Measurements from ENCODE around the gene ZCCHC14.
"Not testable (repeated sequence)": the region's sequence is repeated elsewhere in the genome, so short reads cannot be mapped to it uniquely, and the experiment has no call there.

The ZCCHC14 gene

GRCh38 chr16:87380881-87381280 is 111.9 kb downstream of the ZCCHC14 start:
- no peak for DNase-seq (ENCODE audit: low read depth)

DNA sequence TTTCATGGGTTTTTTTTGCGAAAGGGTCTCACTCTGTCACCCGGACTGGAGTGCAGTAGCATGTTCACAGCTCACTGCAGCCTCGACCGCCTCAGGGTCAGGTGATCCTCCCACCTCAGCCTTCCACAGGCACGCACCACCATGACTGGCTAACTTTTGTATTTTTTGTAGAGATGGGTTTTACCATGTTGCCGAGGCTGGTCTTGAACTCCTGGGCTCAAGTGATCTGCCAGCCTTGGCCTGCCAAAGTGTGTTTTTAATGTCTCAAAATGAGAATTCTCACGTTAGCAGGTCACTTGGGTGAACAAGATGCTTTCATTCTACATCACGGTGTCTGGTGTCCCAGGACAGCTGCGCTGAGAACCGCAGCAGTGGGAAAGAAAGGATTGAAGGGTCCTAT is 112.4 kb downstream of the ZCCHC14 start:
- DNase-seq (ENCODE audit: low read depth), result no peak

DNA sequence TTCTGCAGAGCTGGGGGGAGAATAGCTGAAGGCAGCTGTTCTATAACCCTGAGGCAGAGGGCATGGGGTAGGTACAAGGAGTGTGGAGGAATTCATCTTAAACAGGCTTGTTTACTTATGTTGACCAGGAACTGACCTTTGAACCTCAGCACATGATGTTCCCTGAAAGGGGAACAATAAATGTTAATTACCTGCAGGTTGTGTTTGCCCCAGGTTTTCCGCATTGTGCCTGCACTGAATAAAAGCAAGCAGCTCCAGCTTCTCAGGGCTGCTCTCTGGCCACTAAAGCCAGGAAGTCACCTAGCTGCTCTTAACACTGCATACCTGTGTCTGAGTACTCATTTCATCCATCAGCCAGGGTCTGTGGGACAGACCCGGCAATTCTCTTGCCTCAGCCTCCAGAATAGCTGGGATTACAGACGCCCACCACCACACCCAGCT is 113.5 kb downstream of the ZCCHC14 start:
- not testable (repeated sequence) for DNase-seq (ENCODE audit: low read depth)

GRCh38 chr16:87376660-87377059 is 116.2 kb downstream of the ZCCHC14 start:
- no peak for DNase-seq (ENCODE audit: low read depth)

DNA sequence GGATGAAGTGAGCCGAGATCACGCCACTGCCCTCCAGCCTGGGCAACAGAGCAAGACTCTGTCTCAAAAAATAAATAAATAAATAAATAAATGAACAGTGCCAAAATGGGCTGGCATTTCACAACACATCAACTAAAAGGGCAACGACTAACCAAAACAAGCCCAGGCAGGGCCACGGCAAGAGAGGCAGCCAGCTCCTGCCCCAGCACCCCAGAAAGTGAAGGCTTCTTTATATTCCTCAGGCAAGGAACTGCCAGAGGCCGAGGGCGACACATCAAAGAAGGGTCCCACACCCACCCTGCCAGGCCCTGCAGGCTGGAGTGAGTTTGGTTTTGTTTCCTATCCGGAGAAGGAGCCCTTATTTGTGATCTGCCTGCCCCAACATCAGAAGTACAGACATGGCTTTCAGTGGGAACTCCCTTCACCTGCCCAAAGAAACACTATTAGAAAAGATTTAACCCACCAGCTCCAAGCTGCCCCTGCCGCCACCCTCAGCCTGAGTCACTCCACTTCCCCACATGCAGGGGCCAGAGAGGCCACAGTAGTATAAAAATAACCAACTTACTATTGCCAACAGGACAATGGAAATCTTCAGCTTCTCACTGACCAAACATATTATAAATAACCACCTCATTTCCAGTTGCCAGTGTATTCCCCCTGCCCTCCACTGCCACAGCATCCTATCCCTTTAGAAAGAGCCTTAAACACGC is 117.2 kb downstream of the ZCCHC14 start:
- no peak for DNase-seq (ENCODE audit: low read depth)

DNA sequence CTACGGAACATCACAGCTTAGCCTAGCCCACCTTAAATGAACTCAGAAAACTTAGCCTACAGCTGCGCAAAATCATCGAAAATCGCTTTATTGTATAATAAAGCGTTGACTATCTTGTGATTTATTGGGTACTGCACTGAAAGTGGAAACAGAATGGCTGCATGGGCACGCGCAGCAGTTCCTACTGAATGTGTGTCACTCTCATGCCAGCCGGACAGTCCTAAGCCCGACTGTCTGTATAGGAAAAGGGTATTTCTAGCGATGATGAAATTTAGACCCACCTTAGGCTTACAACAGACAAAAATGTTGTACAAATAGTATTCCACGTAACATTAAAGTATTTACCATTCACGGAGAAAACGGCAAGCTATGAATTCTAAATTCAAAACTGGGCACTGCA is 118.5 kb downstream of the ZCCHC14 start:
- no peak for DNase-seq (ENCODE audit: low read depth)

DNA sequence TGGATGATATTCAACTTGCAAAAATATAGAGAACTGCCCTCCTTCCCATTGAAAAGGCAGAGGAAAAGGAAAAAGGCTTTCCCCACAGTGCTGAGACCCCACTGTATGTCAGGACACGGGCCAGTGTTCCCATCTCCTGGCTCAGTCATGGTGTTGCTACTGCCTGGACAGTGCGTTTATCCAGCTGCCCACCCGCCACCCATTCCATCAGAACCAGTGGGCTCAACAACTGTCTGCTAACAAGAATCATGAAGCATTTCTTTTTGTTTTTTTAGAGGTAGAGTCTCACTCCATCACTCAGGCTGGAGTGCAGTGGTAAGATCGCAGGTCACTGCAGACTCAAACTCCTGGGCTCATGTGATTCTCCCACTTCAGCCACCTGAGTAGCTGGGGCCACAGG is 120.5 kb downstream of the ZCCHC14 start:
- no peak for DNase-seq (ENCODE audit: low read depth)

- no peak for DNase-seq (ENCODE audit: low read depth)
Observed at GRCh38 chr16:87371261-87371866, 121.5 kb downstream of the ZCCHC14 start.

GRCh38 chr16:87369796-87370719 is 122.8 kb downstream of the ZCCHC14 start:
- DNase-seq (ENCODE audit: low read depth), result no peak

- DNase-seq (ENCODE audit: low read depth), result no peak
Observed at GRCh38 chr16:87369117-87369765, 123.6 kb downstream of the ZCCHC14 start.

DNA sequence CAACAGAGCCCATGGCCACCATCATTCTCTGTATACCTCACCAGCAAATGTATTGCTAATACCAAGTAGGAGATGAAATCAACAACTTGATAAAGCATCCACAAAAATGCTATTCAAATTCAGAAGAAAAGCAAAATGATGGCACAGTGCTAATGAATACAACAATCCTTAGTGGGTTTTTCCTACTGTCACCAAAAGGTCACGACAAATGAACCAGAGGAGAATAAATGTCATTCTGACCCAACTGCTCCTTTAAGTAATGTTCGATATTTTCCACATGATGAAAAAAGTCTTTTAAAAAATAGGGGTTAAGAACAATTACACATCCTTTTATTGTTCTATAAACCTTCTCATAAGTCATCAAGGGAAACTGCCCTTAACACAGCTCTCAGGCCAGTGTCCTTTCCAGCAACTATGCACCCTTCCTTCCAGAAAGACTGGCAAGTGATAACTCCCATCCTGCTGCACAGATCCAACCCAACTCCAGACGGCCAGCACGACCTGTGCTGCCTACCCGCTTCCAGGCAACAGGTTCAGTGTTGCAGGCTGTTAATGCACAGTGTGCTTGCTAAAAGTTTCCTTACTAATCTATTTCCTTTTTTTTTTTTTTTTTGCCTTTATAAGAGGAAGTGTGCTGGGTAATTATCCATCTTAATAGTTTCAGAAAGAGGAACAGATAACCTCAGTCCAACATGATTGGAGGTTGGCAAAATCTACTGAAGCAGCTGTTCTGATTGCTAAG is 124.6 kb downstream of the ZCCHC14 start:
- DNase-seq (ENCODE audit: low read depth), result no peak

- DNase-seq (ENCODE audit: low read depth), result no peak
Observed at GRCh38 chr16:87367529-87367928, 125.3 kb downstream of the ZCCHC14 start.

- DNase-seq (ENCODE audit: low read depth), result no peak
Observed at GRCh38 chr16:87366930-87367329, 125.9 kb downstream of the ZCCHC14 start.

- DNase-seq (ENCODE audit: low read depth), result no peak
Observed at GRCh38 chr16:87366288-87366687, 126.5 kb downstream of the ZCCHC14 start.

DNA sequence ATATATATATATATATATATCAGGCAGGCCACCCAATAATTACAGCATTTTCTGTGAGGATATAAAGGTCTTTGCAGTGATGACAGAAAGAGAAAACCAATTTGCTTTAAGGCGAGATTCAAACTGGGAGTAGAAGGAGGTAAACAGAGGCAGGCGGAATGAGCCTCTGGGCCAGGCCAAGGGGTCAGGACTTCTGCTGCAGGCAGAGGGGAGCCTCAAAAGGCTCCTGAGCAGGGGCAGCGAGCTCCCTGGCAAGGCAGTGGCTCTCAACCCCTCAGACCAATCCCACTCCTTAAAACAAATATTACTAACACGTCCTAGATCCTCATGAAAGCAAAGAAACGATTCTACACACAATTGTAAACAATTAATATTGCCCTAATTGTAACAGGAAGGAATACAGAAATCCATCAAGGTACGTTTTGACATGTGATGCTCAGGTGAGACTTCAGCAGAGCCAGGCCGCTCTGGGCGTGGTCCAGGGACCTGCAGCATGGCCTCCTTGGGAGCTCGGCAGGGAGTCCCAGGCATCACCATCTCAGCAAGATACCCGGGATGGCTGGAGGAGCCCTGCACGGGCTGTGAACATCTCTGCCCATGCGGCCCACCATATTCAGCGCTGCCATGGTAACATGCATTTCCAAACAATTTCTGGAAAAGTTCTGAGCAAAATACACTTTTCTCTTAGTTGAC is 127.7 kb downstream of the ZCCHC14 start:
- DNase-seq (ENCODE audit: low read depth), result no peak

GRCh38 chr16:87363771-87364455 is 128.9 kb downstream of the ZCCHC14 start:
- DNase-seq (ENCODE audit: low read depth), result no peak

DNA sequence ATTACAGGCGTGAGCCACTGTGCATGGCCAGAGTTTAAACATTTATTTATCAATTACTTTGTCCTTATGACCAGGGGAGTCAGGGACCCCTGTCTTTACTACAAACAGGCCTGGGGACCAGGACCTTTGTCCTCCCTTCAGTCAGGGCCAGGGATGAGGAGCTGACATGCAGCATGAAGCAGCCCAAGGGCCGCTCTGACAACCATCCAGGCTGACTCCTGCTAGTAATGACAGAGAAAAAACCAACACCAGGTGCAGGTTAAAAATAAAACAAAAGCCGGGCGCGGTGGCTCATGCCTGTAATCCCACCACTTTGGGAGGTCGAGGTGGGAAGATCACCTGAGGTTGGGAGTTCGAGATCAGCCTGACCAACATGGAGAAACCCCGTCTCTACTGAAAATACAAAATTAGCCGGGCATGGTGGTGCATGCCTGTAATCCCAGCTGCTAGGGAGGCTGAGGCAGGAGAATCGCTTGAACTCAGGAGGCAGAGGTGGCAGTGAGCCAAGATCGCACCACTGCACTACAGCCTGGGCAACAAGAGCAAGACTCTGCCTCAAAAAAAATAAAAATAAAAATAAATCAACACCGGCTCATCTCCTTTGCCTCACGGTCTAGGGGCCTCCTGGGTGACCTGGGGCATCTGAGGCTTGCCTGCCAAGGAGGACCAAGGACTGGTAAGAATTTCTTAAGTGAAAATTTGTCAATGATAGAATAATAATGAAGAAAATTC is 129.8 kb downstream of the ZCCHC14 start:
- DNase-seq (ENCODE audit: low read depth), result not testable (repeated sequence)

- DNase-seq (ENCODE audit: low read depth), result no peak
Observed at GRCh38 chr16:87361916-87362619, 130.8 kb downstream of the ZCCHC14 start.

Measured in GM04503 (cell line).